Spinal cord (tissue), 10 donors: Measurements from ENCODE around the gene DCP1B. TPM values are rescaled to one million over a fixed set of nuclear protein-coding genes. Genes with fewer than 3 reads are reported as not detected.
A peak's percentile ranks its signal among the peaks of the same experiment; 100 is the strongest.

Experiments used
- DNase-seq, 6 donors: peaks; one replicate each; pipeline versions ENCODE4 v3.0.0 to v3.0.0-alpha.2; 2013 to 2015; ENCODE audit warnings: low spot score in 6 of 6, low read depth in 4 of 6
- H3K27ac ChIP-seq: one replicate; pipeline ENCODE4 v1.5.1; 2013; ENCODE audit warnings: low read depth, low read length, control low read depth
- H3K27me3 ChIP-seq: one replicate; pipeline ENCODE4 v1.6.1; 2013; ENCODE audit warnings: low read length; ENCODE audit not compliant: control insufficient read depth, insufficient read depth
- H3K36me3 ChIP-seq: one replicate; pipeline ENCODE4 v1.6.1; 2013; ENCODE audit warnings: low read length; ENCODE audit not compliant: control insufficient read depth, insufficient read depth
- H3K4me1 ChIP-seq: one replicate; pipeline ENCODE4 v1.6.1; 2013; ENCODE audit warnings: low read length; ENCODE audit not compliant: control insufficient read depth, insufficient read depth
- H3K4me3 ChIP-seq: one replicate; pipeline ENCODE4 v1.5.1; 2013; ENCODE audit warnings: low read depth, low read length, control low read depth
- H3K9me3 ChIP-seq: one replicate; pipeline ENCODE4 v1.6.1; 2013; ENCODE audit warnings: low read length; ENCODE audit not compliant: control insufficient read depth, insufficient read depth
- WGBS: methylation state at CpG from one replicate; pipeline ENCODE4 v1.1.5; 2013; ENCODE audit warnings: missing lambda C conversion rate; ENCODE audit not compliant: insufficient coverage; 5-methylcytosine and 5-hydroxymethylcytosine counted together
- polyA plus RNA-seq, 2 donors: library from polyadenylated mRNA; unstranded; fragments of 120-200 nt; gene quantifications; one replicate each; pipeline ENCODE4 v1.2.1, GENCODE V29; 2013; ENCODE audit not compliant: insufficient read length in 2 of 2
- total RNA-seq, 2 donors: library from RNA; depleted of rRNA in 1 of 2; stranded (reverse); fragments of 120-200 nt in 1 of 2; fragments of >200 nt in 1 of 2; gene quantifications; one replicate each; pipeline versions ENCODE4 v1.2.3 to v1.2.4, GENCODE V29; 2013 to 2014
- donor health status: healthy.

Gene DCP1B
- total and polyA plus RNA-seq, 4 donors = 11.7 to 16.7 (median 15.2) TPM

GRCh38 chr12:1917172-1918070 is 86.8 kb downstream of the DCP1B start:
- H3K27ac ChIP-seq = no peak overlapping the region
- H3K4me1 ChIP-seq = peaks cover 19% of the 10 kb centered on the region

GRCh38 chr12:1916371-1917171 is 87.7 kb downstream of the DCP1B start:
- peaks cover 19% of the 10 kb centered on the region for H3K4me1 ChIP-seq
- WGBS = 65% methylated on average over 17 of the region's 18 CpGs
- DNase-seq = peak in 2 of 6 donors; percentile 45 to 69
- H3K9me3 ChIP-seq = no peaks in the 10 kb centered on the region
- H3K36me3 ChIP-seq = no peaks in the 10 kb centered on the region
- peaks cover 2% of the 10 kb centered on the region for H3K27me3 ChIP-seq
- no peak overlapping the region for H3K27ac ChIP-seq
- no peak overlapping the region for H3K4me3 ChIP-seq

More at GRCh38 chr12:1917172-1918070, 86.8 kb downstream of the DCP1B start:
- Histone ChIP-seq H3K27me3 (peaks cover 2% of the 10 kb centered on the region), H3K4me3 (no peak overlapping the region), H3K36me3 (no peaks in the 10 kb centered on the region), H3K9me3 (no peaks in the 10 kb centered on the region)
- no peak for DNase-seq
- 80% methylated on average over 18 of the region's 22 CpGs for WGBS

GRCh38 chr12:1915082-1915968 is 88.9 kb downstream of the DCP1B start:
- no peak for DNase-seq
- peaks cover 2% of the 10 kb centered on the region for H3K27me3 ChIP-seq
- peaks cover 19% of the 10 kb centered on the region for H3K4me1 ChIP-seq
- H3K36me3 ChIP-seq = no peaks in the 10 kb centered on the region
- no peak overlapping the region for H3K27ac ChIP-seq
- no peak overlapping the region for H3K4me3 ChIP-seq
- WGBS = 85% methylated on average over 13 of the region's 18 CpGs
- H3K9me3 ChIP-seq = no peaks in the 10 kb centered on the region

- H3K27me3 ChIP-seq = peaks cover 2% of the 10 kb centered on the region
- peaks cover 19% of the 10 kb centered on the region for H3K4me1 ChIP-seq
- H3K36me3 ChIP-seq = no peaks in the 10 kb centered on the region
- WGBS = 83% methylated on average over 15 of the region's 17 CpGs
- H3K27ac ChIP-seq = no peak overlapping the region
- H3K9me3 ChIP-seq = no peaks in the 10 kb centered on the region
- DNase-seq = no peak
- no peak overlapping the region for H3K4me3 ChIP-seq
These were observed 89.9 kb downstream of the DCP1B start for GRCh38 chr12:1914114-1914911.

- DNase-seq = no peak
- Histone ChIP-seq H3K4me3 (no peak overlapping the region), H3K27me3 (peaks cover 2% of the 10 kb centered on the region), H3K27ac (no peak overlapping the region), H3K36me3 (no peaks in the 10 kb centered on the region), H3K4me1 (peaks cover 15% of the 10 kb centered on the region), H3K9me3 (no peaks in the 10 kb centered on the region)
- WGBS = 55% methylated on average over 9 of the region's 12 CpGs
These were observed 90.7 kb downstream of the DCP1B start for GRCh38 chr12:1913377-1914113.

GRCh38 chr12:1912580-1913376 is 91.5 kb downstream of the DCP1B start:
- H3K4me3 ChIP-seq = no peak overlapping the region
- no peak for DNase-seq
- H3K27ac ChIP-seq = no peak overlapping the region
- peaks cover 13% of the 10 kb centered on the region for H3K4me1 ChIP-seq
- peaks cover 9% of the 10 kb centered on the region for H3K27me3 ChIP-seq
- 87% methylated on average over 9 of the region's 18 CpGs for WGBS
- H3K36me3 ChIP-seq = no peaks in the 10 kb centered on the region
- no peaks in the 10 kb centered on the region for H3K9me3 ChIP-seq

- WGBS = 74% methylated on average over 11 of the region's 16 CpGs
These were observed 92.4 kb downstream of the DCP1B start for GRCh38 chr12:1911598-1912575.

More at GRCh38 chr12:1911598-1912575, 92.4 kb downstream of the DCP1B start:
- Histone ChIP-seq H3K4me1 (peaks cover 12% of the 10 kb centered on the region), H3K9me3 (no peaks in the 10 kb centered on the region), H3K27ac (no peak overlapping the region), H3K36me3 (no peaks in the 10 kb centered on the region), H3K4me3 (no peak overlapping the region), H3K27me3 (peaks cover 11% of the 10 kb centered on the region)
- DNase-seq = no peak
